Hematopoietic multipotent progenitor cell treated with erythropoietin and hydrocortisone succinate and interleukin-3 and kit ligand, for 15 days (in vitro differentiated cells): ENCODE measurements around the gene HINT3.
"Not testable (repeated sequence)": the region's sequence is repeated elsewhere in the genome, so short reads cannot be mapped to it uniquely, and the experiment has no call there.

Experiments used
- DNase-seq: peaks from one replicate; pipeline ENCODE4 v3.0.0-alpha.2; 2015; ENCODE audit warnings: low spot score

Gene HINT3

GRCh38 chr6:125940247-125941041 is 16.1 kb upstream of the HINT3 start:
- DNase-seq: no peak

GRCh38 chr6:125942672-125943527 is 13.7 kb upstream of the HINT3 start:
- no peak for DNase-seq

GRCh38 chr6:125943528-125944433 is 12.8 kb upstream of the HINT3 start:
- DNase-seq: no peak

- DNase-seq: no peak
Measured at GRCh38 chr6:125944434-125944816, 12.1 kb upstream of the HINT3 start.

GRCh38 chr6:125944896-125945295 is 11.7 kb upstream of the HINT3 start:
- DNase-seq: no peak

GRCh38 chr6:125945378-125946141 is 11.0 kb upstream of the HINT3 start:
- DNase-seq: peak; percentile 75

- DNase-seq: peak; percentile 55
Measured at GRCh38 chr6:125947615-125948014, 9.0 kb upstream of the HINT3 start.

GRCh38 chr6:125948455-125948854 is 8.1 kb upstream of the HINT3 start:
- no peak for DNase-seq

- no peak for DNase-seq
Measured at GRCh38 chr6:125949069-125949468, 7.5 kb upstream of the HINT3 start.

GRCh38 chr6:125950293-125950692 is 6.3 kb upstream of the HINT3 start:
- no peak for DNase-seq

GRCh38 chr6:125950716-125951115 is 5.9 kb upstream of the HINT3 start:
- DNase-seq: not testable (repeated sequence)

GRCh38 chr6:125951323-125951722 is 5.2 kb upstream of the HINT3 start:
- no peak for DNase-seq

GRCh38 chr6:125952764-125953501 is 3.6 kb upstream of the HINT3 start:
- peak; percentile 53 for DNase-seq

- no peak for DNase-seq
Measured at GRCh38 chr6:125953502-125953875, 3.1 kb upstream of the HINT3 start.

GRCh38 chr6:125954735-125955339 is 1.7 kb upstream of the HINT3 start:
- no peak for DNase-seq

GRCh38 chr6:125955973-125956372 is 597 bp upstream of the HINT3 start:
- DNase-seq: no peak

- DNase-seq: no peak
Measured at GRCh38 chr6:125957391-125957693, 772 bp downstream of the HINT3 start.

- DNase-seq: peak; percentile 42
Measured at GRCh38 chr6:125957845-125958244, 1.3 kb downstream of the HINT3 start.

GRCh38 chr6:125959041-125959440 is 2.5 kb downstream of the HINT3 start:
- no peak for DNase-seq

- DNase-seq: no peak
Measured at GRCh38 chr6:125961117-125961516, 4.5 kb downstream of the HINT3 start.
